Lung (tissue), 12 donors: ENCODE results near the gene SLC5A2. TPM values are rescaled to one million over a fixed set of nuclear protein-coding genes. Genes with fewer than 3 reads are reported as not detected.
"Not testable (repeated sequence)": the region's sequence is repeated elsewhere in the genome, so short reads cannot be mapped to it uniquely, and the experiment has no call there.

ENCODE experiments used
- ATAC-seq: fragments of 200-7000 bp; cut with Tn5 transposase; one replicate; pipeline ENCODE4 v1.9.1; 2020; ENCODE audit warnings: moderate number of reproducible peaks; ENCODE audit not compliant: insufficient read depth, low FRiP score
- DNase-seq, 3 donors: peaks; one replicate each; pipeline ENCODE4 v3.0.0-alpha.2; 2013 to 2017
- H3K27ac ChIP-seq, 2 donors: one replicate each; pipeline ENCODE4 v1.5.1; 2013; ENCODE audit warnings: mild to moderate bottlenecking in 2 of 2, moderate library complexity in 2 of 2, control low read depth in 1 of 2, inconsistent platforms in 1 of 2, low read depth in 1 of 2, low read length in 1 of 2
- H3K27me3 ChIP-seq, 3 donors: one replicate each; pipeline ENCODE4 v1.5.1; 2013; ENCODE audit warnings: low read length in 2 of 3; ENCODE audit not compliant: control insufficient read depth in 3 of 3, insufficient read depth in 3 of 3
- H3K36me3 ChIP-seq, 4 donors: one replicate each; pipeline ENCODE4 v1.5.1; 2013; ENCODE audit warnings: low read length in 4 of 4, mild to moderate bottlenecking in 1 of 4, moderate library complexity in 1 of 4; ENCODE audit not compliant: control insufficient read depth in 4 of 4, insufficient read depth in 4 of 4
- H3K4me1 ChIP-seq, 5 donors: one replicate each; pipeline ENCODE4 v1.5.1; 2013; ENCODE audit warnings: low read length in 5 of 5, mild to moderate bottlenecking in 2 of 5, moderate library complexity in 1 of 5; ENCODE audit not compliant: control insufficient read depth in 5 of 5, insufficient read depth in 5 of 5
- H3K4me3 ChIP-seq: one replicate; pipeline ENCODE4 v1.5.1; 2013; ENCODE audit warnings: mild to moderate bottlenecking, control low read depth, moderate library complexity
- H3K9ac ChIP-seq, 2 donors: one replicate each; pipeline ENCODE4 v1.5.1; 2013; ENCODE audit warnings: low read length in 2 of 2, control low read depth in 1 of 2; ENCODE audit not compliant: insufficient read depth in 1 of 2
- H3K9me3 ChIP-seq, 4 donors: one replicate each; pipeline ENCODE4 v1.5.1; 2013; ENCODE audit warnings: low read length in 3 of 4, mild to moderate bottlenecking in 1 of 4, moderate library complexity in 1 of 4; ENCODE audit not compliant: control insufficient read depth in 4 of 4, insufficient read depth in 3 of 4
- WGBS, 2 donors: extraction: QIAGEN DNeasy Blood & Tissue Kit; methylation state at CpG; one replicate each; pipeline ENCODE4 v1.1.7; 2013; 5-methylcytosine and 5-hydroxymethylcytosine counted together
- polyA plus RNA-seq, 2 donors: library from polyadenylated mRNA; stranded (reverse); fragments of 200-250 nt; gene quantifications; one replicate each; pipeline ENCODE4 v1.2.1, GENCODE V29; 2013
- total RNA-seq, 2 donors: library from RNA; depleted of rRNA in 1 of 2; stranded (reverse); fragments of >200 nt in 1 of 2; gene quantifications; one replicate each; pipeline ENCODE4 v1.2.1, GENCODE V29; 2014 to 2021
- TF ChIP-seq, protein P1 (sequence below): IDR thresholded peaks from 2 replicates; pipeline ENCODE4 v1.5.1; 2012; ENCODE audit warnings: mild to moderate bottlenecking; ENCODE audit errors: control extremely low read depth, extremely low read depth
- donor health status: control.
- donor health status: control.
- donor health status: Bipolar disorder and iron deficiency.
- donor health status: healthy.
- donor health status: DM: yes; HTN: yes; CAD: no.

Gene SLC5A2
- total and polyA plus RNA-seq, 4 donors: 0.85 to 3.1 (median 2.3) TPM

DNA sequence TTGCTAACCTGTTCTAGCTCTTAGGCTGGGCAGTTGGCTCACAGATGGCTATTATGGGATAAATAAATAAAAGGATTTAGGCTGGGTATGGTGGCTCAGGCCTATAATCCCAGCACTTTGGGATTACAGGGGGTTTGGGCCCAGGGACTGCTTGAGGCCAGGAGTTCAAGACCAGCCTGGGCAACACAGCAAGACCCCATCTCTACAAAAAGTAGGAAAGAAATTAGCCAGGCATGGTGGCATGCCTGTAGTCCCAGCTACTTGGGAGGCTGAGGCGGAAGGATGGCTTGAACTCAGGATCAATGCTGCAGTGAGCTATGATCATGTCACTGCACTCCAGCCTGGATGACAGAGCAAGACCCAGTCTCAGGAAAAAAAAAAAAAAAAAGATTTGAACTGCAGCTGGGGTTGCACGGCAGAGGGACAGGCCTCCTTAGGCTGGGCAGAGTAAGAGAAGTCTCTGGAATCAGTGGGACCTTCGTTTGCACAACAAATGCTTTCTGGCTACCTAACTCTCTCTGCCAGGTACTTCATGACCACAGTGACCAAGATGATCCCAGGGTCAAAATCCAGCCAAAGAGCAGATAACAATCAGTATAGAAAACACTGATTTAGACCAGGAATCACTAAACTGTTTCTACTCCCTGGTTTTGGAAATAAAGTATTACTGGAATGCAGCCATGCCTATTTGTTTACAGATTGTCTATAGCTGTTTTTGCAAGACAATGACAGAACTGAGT is 18.5 kb downstream of the SLC5A2 start:
- WGBS, 2 donors: 77 to 91% methylated on average over 3 of the region's 3 CpGs
- ATAC-seq: no peak
- peaks cover 0 to 35% (median 31%) of the 10 kb centered on the region in 4 donors for H3K36me3 ChIP-seq
- H3K9ac ChIP-seq: peak overlapping the region; percentile 11 to 38
- H3K27ac ChIP-seq: no peak overlapping the region
- peaks cover 0 to 2% (median 0%) of the 10 kb centered on the region in 4 donors for H3K9me3 ChIP-seq
- H3K4me1 ChIP-seq: peaks cover 0 to 25% (median 7%) of the 10 kb centered on the region in 5 donors
- TF ChIP-seq, protein P1, sequence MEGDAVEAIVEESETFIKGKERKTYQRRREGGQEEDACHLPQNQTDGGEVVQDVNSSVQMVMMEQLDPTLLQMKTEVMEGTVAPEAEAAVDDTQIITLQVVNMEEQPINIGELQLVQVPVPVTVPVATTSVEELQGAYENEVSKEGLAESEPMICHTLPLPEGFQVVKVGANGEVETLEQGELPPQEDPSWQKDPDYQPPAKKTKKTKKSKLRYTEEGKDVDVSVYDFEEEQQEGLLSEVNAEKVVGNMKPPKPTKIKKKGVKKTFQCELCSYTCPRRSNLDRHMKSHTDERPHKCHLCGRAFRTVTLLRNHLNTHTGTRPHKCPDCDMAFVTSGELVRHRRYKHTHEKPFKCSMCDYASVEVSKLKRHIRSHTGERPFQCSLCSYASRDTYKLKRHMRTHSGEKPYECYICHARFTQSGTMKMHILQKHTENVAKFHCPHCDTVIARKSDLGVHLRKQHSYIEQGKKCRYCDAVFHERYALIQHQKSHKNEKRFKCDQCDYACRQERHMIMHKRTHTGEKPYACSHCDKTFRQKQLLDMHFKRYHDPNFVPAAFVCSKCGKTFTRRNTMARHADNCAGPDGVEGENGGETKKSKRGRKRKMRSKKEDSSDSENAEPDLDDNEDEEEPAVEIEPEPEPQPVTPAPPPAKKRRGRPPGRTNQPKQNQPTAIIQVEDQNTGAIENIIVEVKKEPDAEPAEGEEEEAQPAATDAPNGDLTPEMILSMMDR: no peak
- DNase-seq: peak in 2 of 3 donors; percentile 25 to 45
- H3K27me3 ChIP-seq: no peaks in the 10 kb centered on the region
- H3K4me3 ChIP-seq: no peak overlapping the region

DNA sequence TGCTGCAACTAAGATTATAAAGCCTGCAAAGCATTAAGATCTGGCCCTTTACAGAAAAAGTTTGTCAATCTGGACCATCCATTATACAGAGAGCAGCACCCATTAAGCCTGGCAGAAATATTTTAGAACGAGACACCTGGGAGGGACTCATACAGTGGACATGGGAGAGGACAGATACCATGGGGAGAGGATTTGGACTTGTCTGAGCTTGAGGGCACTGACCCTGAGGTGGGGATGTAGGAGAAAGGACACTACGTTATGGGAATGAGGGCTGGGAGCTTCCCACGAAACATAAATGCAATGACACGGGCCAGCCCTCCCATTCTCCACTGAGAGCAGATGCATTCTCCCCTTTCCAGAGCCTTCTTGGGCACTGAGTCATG is 19.0 kb downstream of the SLC5A2 start:
- Histone ChIP-seq H3K9me3 (peaks cover 0 to 2% (median 0%) of the 10 kb centered on the region in 4 donors), H3K36me3 (peaks cover 0 to 35% (median 28%) of the 10 kb centered on the region in 4 donors), H3K27me3 (no peaks in the 10 kb centered on the region), H3K27ac (no peak overlapping the region), H3K4me3 (no peak overlapping the region), H3K4me1 (peaks cover 4 to 24% (median 10%) of the 10 kb centered on the region in 5 donors), H3K9ac (peak overlapping the region in 1 of 2 donors; percentile 11)
- DNase-seq (no peak), ATAC-seq (no peak)
- TF ChIP-seq, protein P1: no peak
- WGBS, 2 donors: 81 to 88% methylated on average over 4 of the region's 4 CpGs

DNA sequence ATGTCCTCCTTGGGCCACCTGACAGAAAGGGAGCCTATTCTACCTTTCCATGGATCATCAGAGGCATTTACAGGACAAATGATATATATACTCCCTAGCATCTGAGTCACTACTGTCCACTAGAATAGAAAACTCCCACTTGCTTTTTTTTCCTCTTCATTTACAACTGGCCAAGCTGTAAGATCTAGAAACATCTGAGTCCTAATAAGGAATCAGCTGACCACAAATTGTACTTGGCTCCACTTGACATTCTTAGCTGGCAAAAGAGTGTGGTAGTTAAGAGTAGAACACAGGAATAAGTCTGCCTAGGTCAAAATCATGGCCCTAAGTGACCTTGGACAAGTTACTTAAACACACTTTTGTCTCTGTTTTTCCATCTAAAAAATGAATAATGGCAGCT is 20.1 kb downstream of the SLC5A2 start:
- Histone ChIP-seq H3K27ac (peak overlapping the region in 1 of 2 donors; percentile 45), H3K27me3 (no peaks in the 10 kb centered on the region), H3K9ac (no peak overlapping the region), H3K36me3 (peaks cover 0 to 26% (median 22%) of the 10 kb centered on the region in 4 donors), H3K4me1 (peaks cover 9 to 24% (median 14%) of the 10 kb centered on the region in 5 donors), H3K4me3 (no peak overlapping the region), H3K9me3 (peaks cover 0 to 2% (median 0%) of the 10 kb centered on the region in 4 donors)
- TF ChIP-seq, protein P1: no peak
- DNase-seq (no peak), ATAC-seq (peak; percentile 55)

GRCh38 chr16:31503555-31503954 is 20.6 kb downstream of the SLC5A2 start:
- H3K9ac ChIP-seq, H3K4me3 ChIP-seq, H3K9me3 ChIP-seq, DNase-seq, H3K27me3 ChIP-seq, ATAC-seq: not testable (repeated sequence)
- WGBS, 2 donors: 75 to 76% methylated on average over 8 of the region's 8 CpGs
- peaks cover 0 to 22% (median 17%) of the 10 kb centered on the region in 4 donors for H3K36me3 ChIP-seq
- peak overlapping the region in 1 of 2 donors; percentile 73 for H3K27ac ChIP-seq
- peaks cover 9 to 23% (median 14%) of the 10 kb centered on the region in 5 donors for H3K4me1 ChIP-seq
